ENCODE measurements around the gene OR4D11. TPM values are rescaled to one million over a fixed set of nuclear protein-coding genes. Genes with fewer than 3 reads are reported as not detected.

The OR4D11 gene
- total and polyA plus RNA-seq, 2 of the 13 experiments (the other 11 are each of a cell fraction or from before 2014, with no cell fraction given), result not detected

DNA sequence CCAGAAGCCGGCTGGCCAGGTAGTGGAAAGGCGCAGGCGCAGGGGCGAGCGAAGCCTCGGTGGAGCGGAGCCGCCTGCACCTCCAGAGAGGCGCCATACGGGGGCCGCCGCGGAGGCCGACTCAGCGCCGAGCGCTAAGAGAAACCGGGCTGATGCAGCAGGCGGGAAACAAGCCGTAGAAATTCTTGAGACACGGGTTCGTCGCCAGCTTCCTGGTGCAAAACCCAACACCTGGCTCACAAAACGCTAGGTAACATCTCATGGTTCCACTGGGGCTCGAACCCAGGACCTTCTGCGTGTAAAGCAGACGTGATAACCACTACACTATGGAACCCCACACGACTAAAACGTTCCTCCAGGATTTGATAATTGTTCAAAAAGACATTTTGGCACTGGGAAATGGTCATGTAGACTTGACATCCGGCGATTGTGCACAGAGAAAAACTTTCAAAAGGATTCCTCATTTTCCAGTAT is 47.0 kb downstream of the OR4D11 start (continued):
- TF ChIP-seq HMGA1 (CRISPR knock-in tag; conservative IDR thresholded peaks at IDR 0.05) (no peak), NR2F2 (IDR thresholded peaks at IDR 0.05; ENCODE audit: borderline replicate concordance, low read depth) (no peak), ZNF781 (CRISPR knock-in tag; IDR thresholded peaks at IDR 0.05; ENCODE audit: borderline replicate concordance, not compliant biosample characterization) (peak; percentile 30), MED1 (CRISPR knock-in tag; IDR thresholded peaks at IDR 0.05) (0 out of 2 replicates have a peak, but pooled peaks have one; percentile 37), ZFP90 (CRISPR knock-in tag; IDR thresholded peaks at IDR 0.05; ENCODE audit: borderline replicate concordance) (peak; percentile 17; the same call in 1 of the 2 replicates), ZNF543 (CRISPR knock-in tag; IDR thresholded peaks at IDR 0.05) (peak; percentile 91), WIZ (CRISPR knock-in tag; IDR thresholded peaks at IDR 0.05) (no peak), NFIB (CRISPR knock-in tag; IDR thresholded peaks at IDR 0.05; ENCODE audit: borderline replicate concordance) (no peak)
- TF ChIP-seq, protein P1, sequence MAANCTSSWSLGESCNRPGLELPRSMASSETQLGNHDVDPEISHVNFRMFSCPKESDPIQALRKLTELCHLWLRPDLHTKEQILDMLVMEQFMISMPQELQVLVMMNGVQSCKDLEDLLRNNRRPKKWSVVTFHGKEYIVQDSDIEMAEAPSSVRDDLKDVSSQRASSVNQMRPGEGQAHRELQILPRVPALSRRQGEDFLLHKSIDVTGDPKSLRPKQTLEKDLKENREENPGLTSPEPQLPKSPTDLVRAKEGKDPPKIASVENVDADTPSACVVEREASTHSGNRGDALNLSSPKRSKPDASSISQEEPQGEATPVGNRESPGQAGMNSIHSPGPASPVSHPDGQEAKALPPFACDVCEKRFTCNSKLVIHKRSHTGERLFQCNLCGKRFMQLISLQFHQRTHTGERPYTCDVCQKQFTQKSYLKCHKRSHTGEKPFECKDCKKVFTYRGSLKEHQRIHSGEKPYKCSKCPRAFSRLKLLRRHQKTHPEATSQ (CRISPR knock-in tag; IDR thresholded peaks at IDR 0.05; ENCODE audit: borderline replicate concordance), result no peak; the same call in 1 of the 2 replicates
- TF ChIP-seq, protein P2, sequence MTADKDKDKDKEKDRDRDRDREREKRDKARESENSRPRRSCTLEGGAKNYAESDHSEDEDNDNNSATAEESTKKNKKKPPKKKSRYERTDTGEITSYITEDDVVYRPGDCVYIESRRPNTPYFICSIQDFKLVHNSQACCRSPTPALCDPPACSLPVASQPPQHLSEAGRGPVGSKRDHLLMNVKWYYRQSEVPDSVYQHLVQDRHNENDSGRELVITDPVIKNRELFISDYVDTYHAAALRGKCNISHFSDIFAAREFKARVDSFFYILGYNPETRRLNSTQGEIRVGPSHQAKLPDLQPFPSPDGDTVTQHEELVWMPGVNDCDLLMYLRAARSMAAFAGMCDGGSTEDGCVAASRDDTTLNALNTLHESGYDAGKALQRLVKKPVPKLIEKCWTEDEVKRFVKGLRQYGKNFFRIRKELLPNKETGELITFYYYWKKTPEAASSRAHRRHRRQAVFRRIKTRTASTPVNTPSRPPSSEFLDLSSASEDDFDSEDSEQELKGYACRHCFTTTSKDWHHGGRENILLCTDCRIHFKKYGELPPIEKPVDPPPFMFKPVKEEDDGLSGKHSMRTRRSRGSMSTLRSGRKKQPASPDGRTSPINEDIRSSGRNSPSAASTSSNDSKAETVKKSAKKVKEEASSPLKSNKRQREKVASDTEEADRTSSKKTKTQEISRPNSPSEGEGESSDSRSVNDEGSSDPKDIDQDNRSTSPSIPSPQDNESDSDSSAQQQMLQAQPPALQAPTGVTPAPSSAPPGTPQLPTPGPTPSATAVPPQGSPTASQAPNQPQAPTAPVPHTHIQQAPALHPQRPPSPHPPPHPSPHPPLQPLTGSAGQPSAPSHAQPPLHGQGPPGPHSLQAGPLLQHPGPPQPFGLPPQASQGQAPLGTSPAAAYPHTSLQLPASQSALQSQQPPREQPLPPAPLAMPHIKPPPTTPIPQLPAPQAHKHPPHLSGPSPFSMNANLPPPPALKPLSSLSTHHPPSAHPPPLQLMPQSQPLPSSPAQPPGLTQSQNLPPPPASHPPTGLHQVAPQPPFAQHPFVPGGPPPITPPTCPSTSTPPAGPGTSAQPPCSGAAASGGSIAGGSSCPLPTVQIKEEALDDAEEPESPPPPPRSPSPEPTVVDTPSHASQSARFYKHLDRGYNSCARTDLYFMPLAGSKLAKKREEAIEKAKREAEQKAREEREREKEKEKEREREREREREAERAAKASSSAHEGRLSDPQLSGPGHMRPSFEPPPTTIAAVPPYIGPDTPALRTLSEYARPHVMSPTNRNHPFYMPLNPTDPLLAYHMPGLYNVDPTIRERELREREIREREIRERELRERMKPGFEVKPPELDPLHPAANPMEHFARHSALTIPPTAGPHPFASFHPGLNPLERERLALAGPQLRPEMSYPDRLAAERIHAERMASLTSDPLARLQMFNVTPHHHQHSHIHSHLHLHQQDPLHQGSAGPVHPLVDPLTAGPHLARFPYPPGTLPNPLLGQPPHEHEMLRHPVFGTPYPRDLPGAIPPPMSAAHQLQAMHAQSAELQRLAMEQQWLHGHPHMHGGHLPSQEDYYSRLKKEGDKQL (CRISPR knock-in tag; IDR thresholded peaks at IDR 0.05; ENCODE audit: low read depth), result no peak
- TF ChIP-seq, protein P3, sequence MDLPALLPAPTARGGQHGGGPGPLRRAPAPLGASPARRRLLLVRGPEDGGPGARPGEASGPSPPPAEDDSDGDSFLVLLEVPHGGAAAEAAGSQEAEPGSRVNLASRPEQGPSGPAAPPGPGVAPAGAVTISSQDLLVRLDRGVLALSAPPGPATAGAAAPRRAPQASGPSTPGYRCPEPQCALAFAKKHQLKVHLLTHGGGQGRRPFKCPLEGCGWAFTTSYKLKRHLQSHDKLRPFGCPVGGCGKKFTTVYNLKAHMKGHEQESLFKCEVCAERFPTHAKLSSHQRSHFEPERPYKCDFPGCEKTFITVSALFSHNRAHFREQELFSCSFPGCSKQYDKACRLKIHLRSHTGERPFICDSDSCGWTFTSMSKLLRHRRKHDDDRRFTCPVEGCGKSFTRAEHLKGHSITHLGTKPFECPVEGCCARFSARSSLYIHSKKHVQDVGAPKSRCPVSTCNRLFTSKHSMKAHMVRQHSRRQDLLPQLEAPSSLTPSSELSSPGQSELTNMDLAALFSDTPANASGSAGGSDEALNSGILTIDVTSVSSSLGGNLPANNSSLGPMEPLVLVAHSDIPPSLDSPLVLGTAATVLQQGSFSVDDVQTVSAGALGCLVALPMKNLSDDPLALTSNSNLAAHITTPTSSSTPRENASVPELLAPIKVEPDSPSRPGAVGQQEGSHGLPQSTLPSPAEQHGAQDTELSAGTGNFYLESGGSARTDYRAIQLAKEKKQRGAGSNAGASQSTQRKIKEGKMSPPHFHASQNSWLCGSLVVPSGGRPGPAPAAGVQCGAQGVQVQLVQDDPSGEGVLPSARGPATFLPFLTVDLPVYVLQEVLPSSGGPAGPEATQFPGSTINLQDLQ (CRISPR knock-in tag; IDR thresholded peaks at IDR 0.05), result peak; percentile 88; the same call in 1 of the 2 replicates
- TF ChIP-seq, protein P4, sequence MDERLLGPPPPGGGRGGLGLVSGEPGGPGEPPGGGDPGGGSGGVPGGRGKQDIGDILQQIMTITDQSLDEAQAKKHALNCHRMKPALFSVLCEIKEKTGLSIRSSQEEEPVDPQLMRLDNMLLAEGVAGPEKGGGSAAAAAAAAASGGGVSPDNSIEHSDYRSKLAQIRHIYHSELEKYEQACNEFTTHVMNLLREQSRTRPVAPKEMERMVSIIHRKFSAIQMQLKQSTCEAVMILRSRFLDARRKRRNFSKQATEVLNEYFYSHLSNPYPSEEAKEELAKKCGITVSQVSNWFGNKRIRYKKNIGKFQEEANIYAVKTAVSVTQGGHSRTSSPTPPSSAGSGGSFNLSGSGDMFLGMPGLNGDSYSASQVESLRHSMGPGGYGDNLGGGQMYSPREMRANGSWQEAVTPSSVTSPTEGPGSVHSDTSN (CRISPR knock-in tag; IDR thresholded peaks at IDR 0.05), result no peak
- TF ChIP-seq, protein P5, sequence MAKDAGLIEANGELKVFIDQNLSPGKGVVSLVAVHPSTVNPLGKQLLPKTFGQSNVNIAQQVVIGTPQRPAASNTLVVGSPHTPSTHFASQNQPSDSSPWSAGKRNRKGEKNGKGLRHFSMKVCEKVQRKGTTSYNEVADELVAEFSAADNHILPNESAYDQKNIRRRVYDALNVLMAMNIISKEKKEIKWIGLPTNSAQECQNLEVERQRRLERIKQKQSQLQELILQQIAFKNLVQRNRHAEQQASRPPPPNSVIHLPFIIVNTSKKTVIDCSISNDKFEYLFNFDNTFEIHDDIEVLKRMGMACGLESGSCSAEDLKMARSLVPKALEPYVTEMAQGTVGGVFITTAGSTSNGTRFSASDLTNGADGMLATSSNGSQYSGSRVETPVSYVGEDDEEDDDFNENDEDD (CRISPR knock-in tag; IDR thresholded peaks at IDR 0.05; ENCODE audit: borderline replicate concordance), result peak; percentile 83; the same call in 1 of the 2 replicates
- TF ChIP-seq, protein P6, sequence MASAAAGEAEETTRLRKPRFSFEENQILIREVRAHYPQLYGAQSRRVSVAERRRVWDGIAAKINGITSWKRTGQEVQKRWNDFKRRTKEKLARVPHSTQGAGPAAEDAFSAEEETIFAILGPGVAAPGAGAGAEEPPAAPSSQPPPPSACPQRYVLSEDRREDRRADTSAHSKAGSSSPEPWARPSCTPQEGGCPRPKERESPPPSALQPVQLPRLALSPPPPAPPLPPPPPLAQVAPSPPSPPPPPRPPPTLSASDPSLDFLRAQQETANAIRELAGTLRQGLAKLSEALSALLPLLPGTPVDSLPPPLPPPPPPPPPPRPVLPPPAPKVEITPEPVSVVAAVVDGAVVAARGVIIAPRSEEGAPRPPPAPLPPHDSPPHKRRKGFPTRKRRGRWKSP (CRISPR knock-in tag; IDR thresholded peaks at IDR 0.05), result peak; percentile 100
